ENCODE data around the gene PTP4A2.
"Not testable (repeated sequence)": the region's sequence is repeated elsewhere in the genome, so short reads cannot be mapped to it uniquely, and the experiment has no call there.

PTP4A2 gene

DNA sequence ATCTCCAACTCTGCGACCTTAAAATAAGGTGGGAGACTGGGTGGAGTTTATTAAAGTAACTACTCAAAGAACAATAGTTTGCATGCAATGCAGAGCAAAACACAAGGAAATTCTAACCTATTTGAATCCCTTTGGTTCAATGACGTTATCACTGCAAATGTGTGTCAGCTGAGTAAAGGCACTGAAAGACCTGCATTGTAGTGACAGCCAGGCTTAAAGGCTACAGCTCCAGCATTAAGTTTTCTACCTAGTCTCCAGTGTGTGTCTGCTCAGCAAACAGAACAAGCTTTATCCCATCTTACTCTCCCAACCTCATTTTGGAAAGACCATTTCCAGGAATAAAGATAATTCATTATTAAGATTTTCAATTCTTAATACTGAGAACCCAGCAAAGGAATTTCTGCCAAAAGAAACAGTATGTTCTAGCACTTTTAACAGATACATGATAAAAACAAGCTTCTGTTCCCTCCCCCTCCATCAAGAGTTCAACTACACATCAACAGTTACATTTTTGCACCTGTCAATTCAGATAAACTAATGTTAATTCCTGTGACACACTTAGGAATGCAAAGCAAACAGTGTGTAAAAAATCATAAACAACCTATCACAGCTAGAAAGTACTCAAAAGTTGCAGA lies 14.2 kb downstream of the PTP4A2 start:
- DNase-seq = no peak

- DNase-seq = no peak
Observed at GRCh38 chr1:31920956-31921355, 17.2 kb downstream of the PTP4A2 start.

- no peak for DNase-seq
Observed at GRCh38 chr1:31919591-31919990, 18.6 kb downstream of the PTP4A2 start.

DNA sequence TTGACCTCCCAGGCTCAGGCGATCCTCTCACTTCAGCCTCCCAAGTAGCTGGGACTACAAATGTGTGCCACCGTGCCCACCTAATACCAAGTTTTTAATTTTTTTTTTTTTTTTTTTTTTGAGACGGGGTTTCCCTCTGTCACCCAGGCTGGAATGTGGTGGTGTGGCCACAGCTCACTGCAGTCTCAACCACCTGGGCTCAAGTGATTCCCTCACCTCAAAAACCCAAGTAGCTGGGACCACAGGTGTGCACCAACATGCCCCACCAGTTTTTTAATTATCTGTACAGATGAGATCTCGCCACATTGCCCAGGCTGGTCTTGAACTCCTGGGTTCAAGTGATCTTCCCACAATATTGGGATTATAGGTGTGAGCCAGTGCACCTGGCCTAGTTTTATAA lies 22.7 kb downstream of the PTP4A2 start:
- no peak for DNase-seq

GRCh38 chr1:31913968-31914367 lies 24.2 kb downstream of the PTP4A2 start:
- no peak for DNase-seq

GRCh38 chr1:31912839-31913239 lies 25.3 kb downstream of the PTP4A2 start:
- peak; percentile 17 for DNase-seq

DNA sequence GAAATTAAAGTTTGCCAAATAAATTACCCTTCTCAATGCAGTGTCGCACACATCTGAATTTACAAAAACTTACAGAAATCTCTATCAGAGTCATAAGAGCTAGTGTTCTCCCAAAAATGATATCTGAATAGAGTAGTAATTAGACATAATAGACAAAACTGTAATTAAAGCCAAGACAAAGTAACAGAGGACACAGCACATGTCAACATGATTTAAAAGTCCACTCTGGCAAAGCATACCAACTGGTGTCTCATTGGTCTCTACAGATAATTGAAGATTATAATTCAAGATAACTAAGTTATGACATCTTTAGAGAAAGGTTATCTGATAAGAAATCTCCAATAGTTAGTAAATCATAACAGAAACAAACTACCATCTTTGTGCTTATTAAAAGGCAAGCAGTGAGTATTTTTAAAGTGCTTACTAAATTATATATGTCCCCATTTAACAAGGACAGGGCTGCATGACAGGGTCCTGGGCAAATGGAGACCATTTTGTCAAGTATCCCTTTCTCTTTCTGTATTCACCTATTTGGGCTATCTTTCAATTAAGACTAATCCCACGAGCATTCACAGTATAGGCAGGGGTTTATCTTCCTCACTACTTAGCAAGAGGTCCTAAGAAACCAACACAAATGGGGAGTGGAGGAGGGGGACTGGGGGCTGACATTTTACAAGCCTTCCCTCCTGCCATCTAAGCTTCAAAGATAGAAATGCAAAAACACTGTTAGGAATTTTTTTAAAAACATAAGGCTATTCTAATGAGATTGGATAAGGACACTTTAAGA lies 26.0 kb downstream of the PTP4A2 start:
- DNase-seq = no peak

GRCh38 chr1:31910933-31911332 lies 27.2 kb downstream of the PTP4A2 start:
- DNase-seq = no peak

DNA sequence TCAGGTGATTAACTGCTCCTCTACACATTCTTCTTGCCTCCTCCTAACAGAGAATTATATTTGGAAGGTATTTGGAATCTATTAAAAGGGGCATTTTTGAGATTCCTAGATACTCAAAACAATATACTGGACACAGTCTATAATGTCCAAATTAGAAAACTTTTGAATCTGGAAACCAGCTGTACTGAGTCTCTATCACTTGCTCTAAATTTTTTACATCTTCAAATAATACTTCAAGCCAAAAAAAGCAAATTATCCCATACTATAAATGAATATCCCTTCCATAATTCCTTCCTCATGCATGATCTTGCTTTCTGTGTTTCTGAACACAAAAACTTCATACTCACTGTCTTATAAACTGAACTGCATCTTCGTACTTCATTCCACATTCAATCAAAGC lies 28.5 kb downstream of the PTP4A2 start:
- DNase-seq = no peak

- DNase-seq = no peak
Observed at GRCh38 chr1:31906557-31906956, 31.6 kb downstream of the PTP4A2 start.

DNA sequence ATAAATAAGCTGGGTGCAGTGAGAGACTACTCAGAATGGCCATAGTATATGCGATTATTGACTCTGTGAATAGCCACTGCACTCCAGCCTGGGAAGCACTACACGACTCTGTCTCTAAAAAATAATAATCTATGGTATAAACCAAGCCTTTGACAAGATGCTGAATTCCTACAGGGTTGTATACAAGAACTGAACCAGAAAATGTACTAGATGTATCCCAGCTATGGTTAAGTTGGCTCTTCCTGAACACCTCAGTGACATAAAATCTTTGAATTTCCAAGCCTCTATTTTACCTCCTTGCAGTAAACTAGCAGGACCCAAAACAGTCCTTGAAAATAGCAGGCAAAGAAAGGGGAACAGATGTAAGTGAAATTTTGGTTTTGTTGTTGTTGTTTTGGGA lies 32.5 kb downstream of the PTP4A2 start:
- no peak for DNase-seq

GRCh38 chr1:31905093-31905509 lies 33.1 kb downstream of the PTP4A2 start:
- DNase-seq = no peak

GRCh38 chr1:31904339-31905092 lies 33.7 kb downstream of the PTP4A2 start:
- no peak for DNase-seq

DNA sequence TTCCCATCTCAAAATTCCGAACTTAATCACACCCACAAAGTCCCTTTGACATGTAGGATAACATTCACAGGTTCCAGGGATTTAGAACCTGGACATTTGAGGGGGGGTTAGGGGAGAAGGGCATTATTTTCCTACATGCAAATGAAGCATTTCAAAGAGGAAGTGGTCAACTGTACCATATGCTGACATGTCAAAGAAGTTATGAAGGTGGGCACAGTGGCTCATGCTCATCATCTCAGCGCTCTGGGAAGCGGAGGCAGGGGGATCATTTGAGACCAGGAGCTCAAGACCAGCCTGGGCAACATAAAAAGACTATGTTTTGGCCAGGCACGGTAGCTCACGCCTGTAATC lies 35.7 kb downstream of the PTP4A2 start:
- no peak for DNase-seq

- no peak for DNase-seq
Observed at GRCh38 chr1:31901838-31902509, 36.2 kb downstream of the PTP4A2 start.

GRCh38 chr1:31900790-31901189 lies 37.4 kb downstream of the PTP4A2 start:
- no peak for DNase-seq

DNA sequence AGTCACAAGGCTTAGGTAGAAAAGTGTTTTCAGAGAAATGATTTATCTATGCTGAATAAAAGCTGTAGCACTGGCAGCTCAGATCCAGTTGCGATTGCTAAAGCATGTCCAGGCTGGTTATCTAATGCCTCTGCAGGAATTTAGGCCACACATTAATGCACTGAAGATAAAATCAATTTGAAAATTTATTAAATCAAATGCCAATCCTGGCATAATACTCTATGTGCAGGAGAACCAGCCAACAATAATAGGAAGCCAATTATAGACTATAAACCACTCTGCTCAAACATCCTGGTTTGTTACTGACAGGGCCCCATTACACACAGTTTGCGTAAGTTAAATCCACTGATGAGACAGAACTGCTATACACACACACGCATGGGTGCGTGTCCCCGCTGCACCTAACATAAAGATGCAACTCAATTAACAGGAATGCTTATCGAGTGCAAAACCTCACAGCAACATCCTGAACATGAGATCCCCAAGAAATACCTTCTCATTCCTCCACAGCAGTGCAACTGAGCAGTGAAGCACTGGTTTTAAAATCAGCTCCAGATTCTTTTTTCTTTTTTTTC lies 40.6 kb downstream of the PTP4A2 start:
- no peak for DNase-seq

GRCh38 chr1:31895474-31896198 lies 42.5 kb downstream of the PTP4A2 start:
- not testable (repeated sequence) for DNase-seq

- DNase-seq = no peak
Observed at GRCh38 chr1:31891280-31891679, 46.9 kb downstream of the PTP4A2 start.

- no peak for DNase-seq
Observed at GRCh38 chr1:31888291-31888690, 49.9 kb downstream of the PTP4A2 start.

DNA sequence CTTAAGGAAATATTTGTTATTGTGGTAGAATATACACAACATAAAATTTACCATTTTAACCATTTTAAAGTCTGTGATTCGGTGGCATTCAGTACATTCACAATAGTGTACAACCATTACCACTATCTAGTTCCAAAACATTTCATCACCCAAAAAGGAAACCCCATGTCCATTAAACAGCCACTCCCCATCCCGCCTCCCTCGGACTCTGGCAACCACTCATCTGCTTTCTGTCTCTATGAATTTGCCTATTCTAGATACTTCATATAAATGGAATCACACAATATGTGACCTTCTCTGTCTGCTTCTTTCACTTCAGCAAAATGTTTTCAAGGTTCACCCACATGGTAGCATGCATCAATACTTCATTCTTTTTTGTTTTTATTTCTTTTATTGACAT lies 51.3 kb downstream of the PTP4A2 start:
- no peak for DNase-seq

GRCh38 chr1:31885851-31886250 lies 52.3 kb downstream of the PTP4A2 start:
- no peak for DNase-seq

Data from NCI-H1436 (cell line).